ENCODE results near the gene TMED1. TPM values are rescaled to one million over a fixed set of nuclear protein-coding genes. Genes with fewer than 3 reads are reported as not detected.

Gene TMED1
- total and polyA plus RNA-seq, 2 of the 8 experiments (the other 6 are each of a cell fraction or from before 2014, with no cell fraction given): 26.9 to 31.9 TPM

DNA sequence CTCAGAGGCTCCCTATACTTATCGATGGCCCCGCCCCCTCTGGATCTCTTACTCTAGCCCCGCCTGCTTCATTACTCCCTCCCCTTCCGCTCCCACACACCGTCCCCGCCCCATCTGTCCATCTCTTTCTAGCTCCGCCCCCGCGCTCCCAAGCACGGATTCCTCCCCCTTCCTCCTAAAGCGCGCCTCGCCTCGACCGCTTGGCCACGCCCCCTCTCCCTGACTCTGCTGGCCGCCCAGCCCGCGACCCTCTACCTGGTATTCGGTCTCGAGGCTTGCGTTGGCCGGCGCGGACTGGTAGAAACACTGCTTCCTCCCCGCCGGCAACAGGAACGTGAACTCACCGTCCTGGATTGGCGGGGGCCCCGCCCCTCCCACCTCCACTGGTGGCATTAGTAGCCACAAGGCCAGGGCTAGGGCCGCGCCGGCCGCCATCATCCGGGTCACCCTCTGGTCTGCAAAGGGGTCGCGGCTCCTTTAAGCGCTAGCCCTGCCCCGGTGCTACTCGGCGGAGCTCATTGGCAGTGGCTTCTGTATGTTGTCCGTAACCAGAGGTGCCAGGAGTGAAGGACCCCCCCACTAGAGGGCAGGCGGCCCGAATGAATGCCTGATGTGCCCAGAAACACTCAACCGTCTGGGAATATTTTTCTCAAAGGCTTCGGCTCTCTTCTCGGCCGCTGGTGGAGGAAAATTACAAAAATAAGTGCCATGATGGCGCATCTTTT lies at the start of gene TMED1 (continued):
- TF ChIP-seq TBP (IDR thresholded peaks at IDR 0.05; ENCODE audit: low read depth, low read length) (no peak; the same call in none of the 2 replicates), BACH1 (IDR thresholded peaks at IDR 0.05; ENCODE audit: low read length) (no peak), SP1 (IDR thresholded peaks at IDR 0.05; ENCODE audit: low read depth, low read length) (no peak), HDAC6 (IDR thresholded peaks at IDR 0.05; ENCODE audit: low read depth, low read length) (no peak), KDM1A (IDR thresholded peaks at IDR 0.05; ENCODE audit: borderline replicate concordance, low read length) (no peak), KDM4A (IDR thresholded peaks at IDR 0.05; ENCODE audit: low read depth, low read length, severe bottlenecking) (no peak), JUN (IDR thresholded peaks at IDR 0.05; ENCODE audit: low read depth, low read length) (no peak), BCL11A (IDR thresholded peaks at IDR 0.05; ENCODE audit: low read depth in 2 of 2, low read length in 2 of 2) (no peak), CHD2 (IDR thresholded peaks at IDR 0.05; ENCODE audit: low read length) (no peak), GABPA (IDR thresholded peaks at IDR 0.05; ENCODE audit: borderline replicate concordance, insufficient read depth, low read length) (no peak), CEBPB (IDR thresholded peaks at IDR 0.05; ENCODE audit: low read depth, low read length) (no peak), TAF7 (optimal IDR thresholded peaks at IDR 0.05; ENCODE audit: borderline replicate concordance, low read depth, low read length) (peak; percentile 85), SUZ12 (IDR thresholded peaks at IDR 0.05; ENCODE audit: low read length) (no peak), SIN3A (conservative IDR thresholded peaks at IDR 0.05 in 1 of 2, IDR thresholded peaks at IDR 0.05 in 1 of 2; ENCODE audit: low read depth in 1 of 2, low read length in 2 of 2) (no peak), CBX8 (IDR thresholded peaks at IDR 0.05; ENCODE audit: borderline replicate concordance, low read depth, low read length) (no peak), EP300 (IDR thresholded peaks at IDR 0.05; ENCODE audit: borderline replicate concordance in 1 of 2, low read depth in 2 of 2, low read length in 2 of 2) (no peak), PHF8 (conservative IDR thresholded peaks at IDR 0.05; ENCODE audit: low read depth, low read length) (peak; percentile 99), ASH2L (IDR thresholded peaks at IDR 0.05; ENCODE audit: low read length) (peak; percentile 92), CHD1 (IDR thresholded peaks at IDR 0.05; ENCODE audit: low read depth, low read length) (no peak), EGR1 (IDR thresholded peaks at IDR 0.05; ENCODE audit: borderline replicate concordance, low read depth, low read length) (no peak; the same call in 1 of the 2 replicates), GTF2F1 (IDR thresholded peaks at IDR 0.05; ENCODE audit: borderline replicate concordance, low read depth, low read length) (no peak), CREB1 (IDR thresholded peaks at IDR 0.05) (0 out of 2 replicates have a peak, but pooled peaks have one; percentile 51), POLR2AphosphoS5 (IDR thresholded peaks at IDR 0.05; ENCODE audit: low read depth, low read length) (peak; percentile 87), TAF1 (IDR thresholded peaks at IDR 0.05; ENCODE audit: low read depth, low read length) (peak; percentile 94), SIRT6 (IDR thresholded peaks at IDR 0.05; ENCODE audit: low read length) (no peak), CTBP2 (IDR thresholded peaks at IDR 0.05; ENCODE audit: borderline replicate concordance, insufficient read depth, insufficient read length, low read length) (no peak)
